ENCODE results near the gene TCF7L2.

The TCF7L2 gene

GRCh38 chr10:113001599-113002448 lies 51.8 kb downstream of the TCF7L2 start:
- TF ChIP-seq REST (IDR thresholded peaks at IDR 0.05; ENCODE audit: insufficient read depth in 1 of 2, low read depth in 2 of 2, low read length in 2 of 2) (no peak), FOXP2 (optimal IDR thresholded peaks at IDR 0.05; ENCODE audit: borderline replicate concordance, extremely low read depth, extremely low read length, insufficient read depth) (no peak), POLR2AphosphoS5 (IDR thresholded peaks at IDR 0.05; ENCODE audit: low read depth, low read length) (no peak)

GRCh38 chr10:113002449-113002777 lies 52.4 kb downstream of the TCF7L2 start:
- no peak for TF ChIP-seq SIN3A (IDR thresholded peaks at IDR 0.05; ENCODE audit: borderline replicate concordance, insufficient read depth, low read length)
- TF ChIP-seq TAF1 (IDR thresholded peaks at IDR 0.05; ENCODE audit: borderline replicate concordance, insufficient read depth, low read length): no peak
- TF ChIP-seq FOXP2 (optimal IDR thresholded peaks at IDR 0.05; ENCODE audit: borderline replicate concordance, extremely low read depth, extremely low read length, insufficient read depth): no peak
- TF ChIP-seq REST (IDR thresholded peaks at IDR 0.05; ENCODE audit: insufficient read depth in 1 of 2, low read depth in 2 of 2, low read length in 2 of 2): no peak
- TF ChIP-seq POLR2AphosphoS5 (IDR thresholded peaks at IDR 0.05; ENCODE audit: low read depth, low read length): no peak

DNA sequence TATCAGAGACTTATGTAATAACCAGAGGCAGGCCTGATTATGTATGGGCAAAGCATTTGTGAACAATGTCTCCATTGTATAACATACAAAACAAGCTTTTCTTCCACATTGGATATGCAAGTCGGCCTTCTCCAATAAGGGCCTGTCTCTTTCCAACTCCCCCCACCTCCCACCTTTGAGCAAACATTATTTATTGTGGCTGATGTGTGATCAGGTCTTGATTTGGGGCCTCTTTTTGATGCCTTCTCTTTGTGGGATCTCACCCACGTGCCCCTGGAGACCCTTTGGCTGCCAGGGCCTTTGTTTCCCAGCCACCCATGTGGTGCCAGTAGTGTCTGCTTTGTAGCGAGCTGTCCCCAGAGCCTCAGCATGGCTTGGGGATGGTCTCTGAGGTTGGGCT lies 53.0 kb downstream of the TCF7L2 start:
- no peak for TF ChIP-seq SIN3A (IDR thresholded peaks at IDR 0.05; ENCODE audit: borderline replicate concordance, insufficient read depth, low read length)

DNA sequence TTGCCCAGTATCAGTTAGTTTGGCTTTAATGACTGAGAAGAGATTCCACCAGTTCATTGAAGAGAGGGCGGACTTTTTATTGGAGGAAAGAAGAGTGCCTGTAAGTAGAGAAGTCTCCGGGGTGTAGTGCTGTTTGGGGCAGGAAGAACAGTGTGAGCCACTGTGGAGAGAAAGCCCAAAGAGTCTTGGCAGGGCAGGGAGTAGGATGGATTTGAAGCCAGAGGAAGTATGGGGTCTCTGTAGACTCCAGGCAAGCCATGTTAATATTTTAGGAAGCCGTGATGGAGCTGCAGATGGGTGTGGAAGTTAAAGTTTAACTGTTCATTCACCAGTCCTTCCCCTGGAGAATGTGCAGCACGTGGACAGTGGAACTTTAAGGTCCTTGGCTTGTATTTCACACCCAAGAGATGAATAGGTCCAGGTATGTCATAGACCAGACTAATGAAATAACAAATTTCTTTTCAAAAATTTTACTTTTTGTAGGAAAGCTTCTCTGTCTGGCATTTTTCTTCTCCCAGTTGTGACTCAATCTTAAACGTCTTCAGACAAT lies 54.1 kb downstream of the TCF7L2 start:
- TF ChIP-seq POLR2AphosphoS5 (IDR thresholded peaks at IDR 0.05; ENCODE audit: low read depth, low read length) (no peak; the same call in 1 of the 2 replicates), FOXP2 (optimal IDR thresholded peaks at IDR 0.05; ENCODE audit: borderline replicate concordance, extremely low read depth, extremely low read length, insufficient read depth) (no peak), TAF1 (IDR thresholded peaks at IDR 0.05; ENCODE audit: borderline replicate concordance, insufficient read depth, low read length) (no peak), REST (IDR thresholded peaks at IDR 0.05; ENCODE audit: insufficient read depth in 1 of 2, low read depth in 2 of 2, low read length in 2 of 2) (no peak)

DNA sequence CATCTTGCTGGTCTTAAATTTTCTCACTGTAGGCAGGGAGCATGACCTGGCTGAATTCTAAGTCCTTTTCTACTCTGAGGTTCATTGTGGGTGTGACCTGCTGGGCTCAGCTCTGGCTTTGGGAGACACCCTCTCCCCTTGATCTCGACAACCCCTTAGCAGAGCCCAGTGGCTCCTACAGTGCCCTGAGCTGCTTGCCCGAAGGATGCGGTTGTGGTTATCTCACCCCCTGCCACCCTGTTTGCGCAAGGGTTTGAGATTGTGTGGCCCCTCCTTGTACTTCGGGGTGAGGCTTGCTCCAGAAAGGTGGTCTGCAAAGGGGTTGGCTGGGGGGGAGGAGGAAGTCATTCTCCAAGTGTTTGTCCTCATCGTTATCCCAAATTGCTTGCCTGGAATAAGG lies 55.3 kb downstream of the TCF7L2 start:
- TF ChIP-seq REST (IDR thresholded peaks at IDR 0.05; ENCODE audit: insufficient read depth in 1 of 2, low read depth in 2 of 2, low read length in 2 of 2): no peak
- no peak for TF ChIP-seq SIN3A (IDR thresholded peaks at IDR 0.05; ENCODE audit: borderline replicate concordance, insufficient read depth, low read length)
- TF ChIP-seq FOXP2 (optimal IDR thresholded peaks at IDR 0.05; ENCODE audit: borderline replicate concordance, extremely low read depth, extremely low read length, insufficient read depth): no peak
- TF ChIP-seq TAF1 (IDR thresholded peaks at IDR 0.05; ENCODE audit: borderline replicate concordance, insufficient read depth, low read length): no peak
- no peak for TF ChIP-seq POLR2AphosphoS5 (IDR thresholded peaks at IDR 0.05; ENCODE audit: low read depth, low read length)

All from PFSK-1 (cell line).